NCI-H1105 treated with DMSO at 0.1 percent for 48 hours (cell line): ENCODE data around the gene SLC36A1.
"Not testable (repeated sequence)": the region's sequence is repeated elsewhere in the genome, so short reads cannot be mapped to it uniquely, and the experiment has no call there.

Source experiments
- DNase-seq: peaks from one replicate; lab custom pipeline; 2025; lab: John Stamatoyannopoulos, UW

SLC36A1 gene

GRCh38 chr5:151447174-151448037 is at the start of gene SLC36A1:
Gene SLC36A1, plus strand, starts transcription at chr5:151447603. Its CDS starts 11,190 bp downstream, at chr5:151458793.
- peak; percentile 83 for DNase-seq

DNA sequence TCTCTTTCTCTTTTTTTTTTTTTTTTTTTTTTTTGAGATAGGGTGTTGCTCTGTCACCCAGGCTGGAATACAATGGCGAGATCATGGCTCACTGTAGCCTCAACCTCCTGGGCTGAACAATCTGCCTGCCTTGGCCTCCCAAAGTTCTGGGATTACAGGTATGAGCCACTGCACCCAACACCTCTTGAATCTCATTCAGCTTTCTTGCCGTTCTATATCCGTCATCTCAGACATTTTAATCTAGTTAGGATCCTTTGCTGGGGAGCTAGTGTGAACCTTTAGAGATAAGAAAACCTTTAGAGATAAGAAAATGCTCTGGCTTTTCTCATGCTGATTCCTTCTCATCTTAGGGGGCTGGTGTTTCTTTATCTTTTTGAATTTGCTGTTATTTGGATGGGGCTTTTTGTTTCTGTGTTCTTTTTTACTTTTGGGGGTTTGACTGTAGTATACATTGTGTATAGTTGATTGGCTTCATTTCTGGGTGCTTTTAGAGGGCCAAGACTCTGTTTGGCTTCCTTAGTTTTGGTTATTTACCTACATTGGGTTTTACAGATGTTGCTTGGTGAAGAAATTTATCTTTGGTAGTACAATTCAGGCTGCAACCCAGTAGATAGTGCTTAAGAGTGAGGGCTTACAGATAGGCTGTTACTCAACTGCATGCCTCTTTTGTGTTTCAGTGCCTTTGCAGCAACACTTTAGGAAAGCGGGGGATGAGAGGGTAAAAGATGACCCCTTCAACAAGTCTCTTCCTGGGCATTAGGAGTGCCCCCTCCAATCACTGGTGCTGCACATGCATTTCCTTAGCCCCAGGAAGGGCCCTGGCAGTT is 41.9 kb upstream of the SLC36A1 start:
- no peak for DNase-seq

GRCh38 chr5:151406322-151406947 is 41.0 kb upstream of the SLC36A1 start:
- DNase-seq: no peak

GRCh38 chr5:151408591-151409230 is 38.7 kb upstream of the SLC36A1 start:
- DNase-seq: no peak

DNA sequence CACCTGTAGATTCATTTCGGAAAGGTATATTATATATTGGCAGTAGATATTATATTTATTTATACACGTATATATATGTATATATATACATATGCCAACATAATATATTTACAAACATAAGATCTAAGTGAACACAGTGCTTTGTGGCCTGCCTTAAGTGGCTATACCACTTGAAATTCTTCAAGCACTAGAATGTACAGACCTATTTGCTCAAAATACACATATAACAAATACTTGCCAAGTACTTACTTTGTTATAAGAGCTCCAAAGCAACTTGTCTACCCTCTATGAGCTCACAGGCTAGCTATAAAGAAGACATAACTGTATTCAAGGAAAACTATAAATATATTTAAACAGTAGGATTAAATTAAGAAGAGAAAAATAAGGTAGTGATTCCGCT is 33.6 kb upstream of the SLC36A1 start:
- DNase-seq: no peak

- no peak for DNase-seq
These were observed 32.9 kb upstream of the SLC36A1 start for GRCh38 chr5:151414536-151414935.

DNA sequence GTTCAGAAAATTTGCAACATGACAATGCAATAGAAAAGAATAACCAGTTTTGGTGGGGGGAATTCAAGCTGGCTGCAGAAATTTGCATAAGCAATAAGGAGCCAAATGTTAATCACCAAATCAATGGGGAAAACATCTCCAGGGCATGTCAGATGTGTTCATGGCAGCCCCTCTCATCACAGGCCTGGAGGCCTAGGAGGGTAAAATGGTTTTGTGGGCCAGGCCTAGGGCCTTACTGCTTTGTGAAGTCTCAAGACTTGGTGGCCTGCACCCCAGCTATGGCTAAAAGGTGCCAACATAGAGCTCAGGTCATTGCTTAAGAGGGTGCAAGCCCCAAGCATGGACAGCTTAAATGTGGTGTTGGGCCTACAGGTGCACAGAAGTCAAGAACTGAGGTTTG is 29.7 kb upstream of the SLC36A1 start:
- no peak for DNase-seq

DNA sequence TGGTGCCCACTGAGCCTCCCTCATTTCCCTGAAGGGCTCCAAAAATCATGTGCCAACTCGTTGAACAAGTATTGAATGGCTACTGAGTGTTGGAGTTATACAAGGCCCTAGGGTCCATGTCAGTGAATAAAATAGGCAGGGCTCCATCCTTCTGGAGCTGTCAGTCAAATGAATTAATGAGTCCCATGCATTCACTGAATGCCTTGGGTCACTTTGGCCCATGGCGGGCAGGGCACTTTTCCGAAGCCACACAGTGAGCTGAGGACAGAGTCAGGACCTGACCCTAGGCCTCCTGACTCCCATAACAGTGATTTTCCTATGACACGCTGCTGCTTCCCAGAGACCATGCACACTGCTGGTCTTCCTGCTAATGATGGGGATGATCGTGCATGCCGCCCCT is 27.3 kb upstream of the SLC36A1 start:
- DNase-seq: no peak

DNA sequence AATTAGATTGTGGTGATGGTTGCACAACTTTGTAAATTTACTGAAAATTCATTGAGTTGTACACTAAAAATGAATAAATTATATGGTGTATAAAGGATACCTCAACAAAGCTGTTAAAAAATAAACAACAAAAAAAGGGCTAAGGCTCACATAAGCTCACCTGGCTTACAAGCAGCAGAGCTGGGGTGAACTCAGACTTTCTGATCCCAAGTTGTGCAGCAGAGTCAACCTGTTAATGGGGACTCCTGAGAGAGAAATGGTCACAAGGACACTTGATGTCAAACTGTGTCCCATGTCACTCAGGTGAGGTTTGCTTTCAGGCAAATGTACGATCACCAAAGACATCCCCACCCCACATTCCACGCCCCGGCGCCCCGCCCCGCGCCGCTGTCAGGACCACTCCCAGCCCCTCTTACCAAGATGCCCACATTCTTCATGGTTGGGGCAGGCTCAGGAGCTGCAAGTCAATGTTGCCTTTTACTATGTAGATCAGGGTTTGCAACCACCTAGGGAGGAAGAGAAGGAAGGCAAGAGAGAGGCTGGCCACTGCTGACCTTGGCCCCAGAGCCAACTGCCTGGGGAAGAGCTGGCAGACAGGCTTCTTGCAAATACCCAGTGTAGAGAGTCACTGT is 22.4 kb upstream of the SLC36A1 start:
- no peak for DNase-seq

DNA sequence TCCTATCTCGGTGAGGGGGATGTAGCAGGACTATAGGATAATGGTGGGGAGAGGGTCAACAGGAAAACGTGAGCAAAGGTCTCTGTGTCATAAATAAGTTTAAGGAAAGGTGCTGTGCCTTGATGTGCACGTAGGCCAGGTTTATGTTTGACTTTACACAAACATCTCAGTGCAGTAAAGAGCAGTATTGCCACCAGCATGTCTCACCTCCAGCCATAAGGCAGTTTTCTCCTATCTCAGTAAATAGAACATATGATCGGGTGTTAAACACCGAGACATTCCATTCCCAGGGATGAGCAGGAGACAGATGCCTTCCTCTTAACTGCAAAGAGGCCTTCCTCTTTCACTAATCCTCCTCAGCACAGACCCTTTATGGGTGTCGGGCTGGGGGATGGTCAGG is 21.1 kb upstream of the SLC36A1 start:
- not testable (repeated sequence) for DNase-seq

GRCh38 chr5:151427258-151427657 is 20.1 kb upstream of the SLC36A1 start:
- no peak for DNase-seq

DNA sequence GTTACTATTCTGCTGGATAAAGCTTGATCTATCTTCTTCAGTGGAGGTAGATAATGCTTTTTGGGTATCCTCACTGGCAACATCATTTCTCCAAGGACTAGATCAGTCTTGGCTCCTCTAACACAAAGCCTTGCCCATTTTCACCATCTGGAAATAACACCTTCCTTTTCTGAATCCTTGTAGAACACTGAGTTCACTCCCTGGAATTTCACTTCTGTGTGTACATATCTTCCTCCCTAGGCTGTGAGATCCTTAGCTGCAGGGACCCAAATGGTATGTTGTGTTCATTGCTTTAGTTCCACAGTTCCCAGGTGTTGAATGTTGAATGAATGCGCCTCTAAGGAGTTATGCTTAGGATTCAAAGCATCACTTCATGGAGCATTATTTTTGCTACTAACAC is 16.7 kb upstream of the SLC36A1 start:
- no peak for DNase-seq

GRCh38 chr5:151431666-151432065 is 15.7 kb upstream of the SLC36A1 start:
- DNase-seq: no peak

DNA sequence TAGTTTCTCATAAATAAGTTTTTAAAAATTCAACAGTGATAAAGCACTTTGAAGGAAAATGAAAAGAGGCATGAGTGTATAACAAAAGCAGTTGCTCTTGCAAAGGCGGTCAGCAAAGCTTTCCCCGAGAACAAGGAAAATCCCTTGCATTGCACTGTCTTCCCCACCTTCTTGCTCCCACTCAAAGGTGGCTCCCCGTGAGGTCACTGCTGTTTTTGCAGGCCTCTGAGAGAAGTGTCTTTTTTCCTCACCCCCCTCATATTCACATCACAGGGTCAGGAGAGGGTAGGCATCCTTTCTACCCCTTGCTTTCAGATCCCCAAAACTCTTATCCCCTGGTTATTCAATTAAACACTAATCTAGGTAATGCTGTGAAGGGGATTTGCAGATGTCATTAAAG is 15.2 kb upstream of the SLC36A1 start:
- DNase-seq: no peak

DNA sequence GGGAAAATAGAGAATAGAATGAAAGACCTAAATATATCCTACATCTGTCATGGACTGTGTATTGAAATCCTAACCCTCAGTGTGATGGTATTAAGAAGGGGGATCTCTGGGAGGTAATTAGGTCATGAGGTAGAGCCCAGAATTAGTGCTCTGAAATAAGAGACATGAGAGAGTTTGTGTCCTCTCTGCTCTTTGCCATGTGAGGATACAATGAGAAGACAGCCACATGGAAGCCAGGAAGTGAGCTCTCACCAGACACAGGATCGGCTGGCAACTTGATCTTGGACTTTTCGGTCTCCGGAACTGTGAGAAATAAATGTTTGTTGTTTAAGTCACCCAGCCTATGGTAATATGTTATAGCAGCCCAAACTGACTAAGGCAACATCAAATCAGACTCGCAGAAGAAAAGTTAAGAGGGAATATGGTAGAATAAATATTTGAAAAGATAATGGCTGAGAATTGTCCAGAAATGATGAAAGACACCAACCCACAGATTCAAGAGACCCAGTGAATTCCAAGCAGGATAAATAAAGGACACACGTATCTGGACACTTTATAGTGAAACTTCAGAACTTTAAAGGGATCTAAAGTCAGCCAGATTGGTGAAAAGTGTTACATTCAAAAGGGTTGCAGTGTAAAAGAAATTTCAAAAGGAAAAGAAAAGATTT is 12.7 kb upstream of the SLC36A1 start:
- no peak for DNase-seq

DNA sequence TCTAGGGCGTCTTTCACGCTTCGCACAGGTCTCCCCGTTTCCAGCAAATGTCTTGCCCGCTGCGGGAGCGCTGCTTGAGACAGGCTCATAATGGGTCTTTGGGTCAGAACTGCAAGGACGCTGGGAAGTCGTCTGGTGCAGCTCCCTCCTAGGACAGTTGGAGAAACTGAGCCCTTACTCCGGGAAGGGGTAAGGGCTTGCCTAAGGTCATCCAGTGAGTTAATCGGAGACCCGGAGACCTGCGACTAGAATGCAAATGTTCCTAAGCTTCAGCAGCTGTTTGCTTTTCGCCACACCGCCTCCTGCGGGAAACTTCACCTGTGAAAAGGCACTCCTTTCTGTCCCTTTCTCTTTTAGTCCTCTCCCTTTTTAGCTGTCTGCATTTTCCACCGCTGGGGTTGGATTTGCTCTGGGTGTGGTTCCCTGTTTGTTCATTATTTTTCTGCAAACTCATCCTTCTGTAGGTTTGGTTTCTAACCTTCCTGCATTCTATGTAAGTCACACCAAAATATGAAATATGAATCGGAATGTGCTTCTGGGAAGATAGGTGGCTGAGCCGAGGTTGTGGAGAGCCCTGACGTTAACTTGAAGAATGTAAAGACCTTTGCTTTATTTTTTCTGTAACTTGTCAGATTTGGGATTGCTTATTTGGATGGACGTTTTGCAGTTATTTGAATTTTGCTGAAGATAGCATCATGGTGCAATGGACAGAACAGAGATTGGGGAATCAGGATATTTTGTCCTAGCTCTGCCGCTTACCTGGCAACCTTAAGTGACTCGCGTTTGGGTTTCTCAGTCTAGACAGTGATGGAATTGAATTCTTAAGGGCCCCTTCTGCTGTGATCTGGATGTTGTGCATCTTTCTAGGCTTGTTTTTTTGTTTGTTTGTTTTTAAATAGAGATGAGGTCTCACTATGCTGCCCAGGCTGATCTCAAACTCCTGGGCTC is 909 bp downstream of the SLC36A1 start:
- DNase-seq: peak; percentile 28

- DNase-seq: no peak
These were observed 1.9 kb downstream of the SLC36A1 start for GRCh38 chr5:151449297-151449696.

GRCh38 chr5:151449839-151450238 is 2.4 kb downstream of the SLC36A1 start:
- no peak for DNase-seq

DNA sequence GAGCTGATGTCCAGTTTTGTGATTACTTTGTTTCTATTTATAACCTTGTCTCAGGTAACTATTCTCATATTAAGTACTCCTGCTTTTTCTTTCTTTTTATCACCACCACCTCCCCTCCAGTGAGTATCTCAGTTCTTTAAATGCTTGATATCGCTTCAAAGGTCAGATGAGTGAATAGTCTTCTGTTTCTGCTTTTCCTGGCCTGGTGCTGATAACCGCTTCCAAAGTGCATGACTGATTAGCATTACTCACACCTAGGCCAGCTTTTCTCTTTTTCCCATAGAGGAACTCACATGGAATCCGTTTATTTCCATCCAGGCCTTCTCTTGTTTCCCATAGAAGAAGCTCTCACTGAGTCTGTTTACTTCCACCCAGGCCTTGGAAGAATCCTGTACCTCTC is 3.2 kb downstream of the SLC36A1 start:
- DNase-seq: no peak
